ENCODE data around the gene CTBS.

Gene CTBS

GRCh38 chr1:84603941-84604830, 29.9 kb upstream of the CTBS start:
- no peak overlapping the region for H2AFZ ChIP-seq (ENCODE audit: low read length)
- H4K20me1 ChIP-seq (ENCODE audit: insufficient read depth, low read length) = no peaks in the 10 kb centered on the region
- H3K27me3 ChIP-seq (ENCODE audit: insufficient read depth, low read length) = no peaks in the 10 kb centered on the region
- H3K79me2 ChIP-seq (ENCODE audit: insufficient read depth, low read length) = no peaks in the 10 kb centered on the region
- no peaks in the 10 kb centered on the region for H3K36me3 ChIP-seq (ENCODE audit: insufficient read depth, low read length)
- H3K4me3 ChIP-seq (ENCODE audit: low read depth, low read length, poor library complexity, severe bottlenecking) = no peak overlapping the region
- no peaks in the 10 kb centered on the region for H3F3A ChIP-seq (ENCODE audit: insufficient read depth, low read length)
- no peak overlapping the region for H3K9ac ChIP-seq (ENCODE audit: low read length)
- H3K9me2 ChIP-seq (ENCODE audit: low read depth, low read length) = no peaks in the 10 kb centered on the region
- no peak overlapping the region for H3K27ac ChIP-seq (ENCODE audit: low read depth, low read length, poor library complexity, severe bottlenecking)
- H3K4me2 ChIP-seq (ENCODE audit: low read length) = no peak overlapping the region
- no peak for TF ChIP-seq EZH2 (IDR thresholded peaks at IDR 0.05; ENCODE audit: borderline replicate concordance, low read length)
- TF ChIP-seq, protein P1, sequence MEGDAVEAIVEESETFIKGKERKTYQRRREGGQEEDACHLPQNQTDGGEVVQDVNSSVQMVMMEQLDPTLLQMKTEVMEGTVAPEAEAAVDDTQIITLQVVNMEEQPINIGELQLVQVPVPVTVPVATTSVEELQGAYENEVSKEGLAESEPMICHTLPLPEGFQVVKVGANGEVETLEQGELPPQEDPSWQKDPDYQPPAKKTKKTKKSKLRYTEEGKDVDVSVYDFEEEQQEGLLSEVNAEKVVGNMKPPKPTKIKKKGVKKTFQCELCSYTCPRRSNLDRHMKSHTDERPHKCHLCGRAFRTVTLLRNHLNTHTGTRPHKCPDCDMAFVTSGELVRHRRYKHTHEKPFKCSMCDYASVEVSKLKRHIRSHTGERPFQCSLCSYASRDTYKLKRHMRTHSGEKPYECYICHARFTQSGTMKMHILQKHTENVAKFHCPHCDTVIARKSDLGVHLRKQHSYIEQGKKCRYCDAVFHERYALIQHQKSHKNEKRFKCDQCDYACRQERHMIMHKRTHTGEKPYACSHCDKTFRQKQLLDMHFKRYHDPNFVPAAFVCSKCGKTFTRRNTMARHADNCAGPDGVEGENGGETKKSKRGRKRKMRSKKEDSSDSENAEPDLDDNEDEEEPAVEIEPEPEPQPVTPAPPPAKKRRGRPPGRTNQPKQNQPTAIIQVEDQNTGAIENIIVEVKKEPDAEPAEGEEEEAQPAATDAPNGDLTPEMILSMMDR (IDR thresholded peaks at IDR 0.05; ENCODE audit: low read length) = peak; percentile 9; the same call in 1 of the 2 replicates
- H3K9me3 ChIP-seq (ENCODE audit: low read length) = peaks cover 17% of the 10 kb centered on the region
- H3K4me1 ChIP-seq (ENCODE audit: insufficient read depth, low read length, severe bottlenecking) = no peaks in the 10 kb centered on the region

DNA sequence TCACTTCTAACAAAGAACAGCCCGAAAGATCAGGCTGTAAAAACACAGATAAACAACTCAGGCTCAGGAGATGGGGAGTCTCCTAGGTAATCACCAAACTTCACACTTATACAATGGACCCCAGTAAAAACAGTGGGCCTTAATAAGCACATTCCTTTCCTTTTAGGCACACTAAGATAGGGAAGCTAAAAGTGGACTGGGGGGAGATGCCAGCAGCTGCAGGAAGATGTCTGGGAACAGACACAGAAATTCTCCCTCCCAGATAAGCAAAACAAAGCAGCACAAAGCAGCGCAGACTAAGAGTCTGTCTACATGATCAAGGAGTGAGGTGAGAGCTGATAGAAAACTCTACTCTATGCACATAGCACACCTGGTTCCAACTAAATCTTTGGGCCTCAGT, 29.0 kb upstream of the CTBS start:
- no peak overlapping the region for H3K4me2 ChIP-seq (ENCODE audit: low read length)
- no peak overlapping the region for H2AFZ ChIP-seq (ENCODE audit: low read length)
- H3K27me3 ChIP-seq (ENCODE audit: insufficient read depth, low read length) = no peaks in the 10 kb centered on the region
- H3K4me3 ChIP-seq (ENCODE audit: low read depth, low read length, poor library complexity, severe bottlenecking) = no peak overlapping the region
- H3K4me1 ChIP-seq (ENCODE audit: insufficient read depth, low read length, severe bottlenecking) = no peaks in the 10 kb centered on the region
- H3K9me2 ChIP-seq (ENCODE audit: low read depth, low read length) = no peaks in the 10 kb centered on the region
- H3K9me3 ChIP-seq (ENCODE audit: low read length) = peaks cover 17% of the 10 kb centered on the region
- no peaks in the 10 kb centered on the region for H3K79me2 ChIP-seq (ENCODE audit: insufficient read depth, low read length)
- no peak overlapping the region for H3K27ac ChIP-seq (ENCODE audit: low read depth, low read length, poor library complexity, severe bottlenecking)
- no peak for TF ChIP-seq EZH2 (IDR thresholded peaks at IDR 0.05; ENCODE audit: borderline replicate concordance, low read length)
- TF ChIP-seq, protein P1 (IDR thresholded peaks at IDR 0.05; ENCODE audit: low read length) = no peak
- no peaks in the 10 kb centered on the region for H4K20me1 ChIP-seq (ENCODE audit: insufficient read depth, low read length)
- H3K9ac ChIP-seq (ENCODE audit: low read length) = no peak overlapping the region
- no peaks in the 10 kb centered on the region for H3K36me3 ChIP-seq (ENCODE audit: insufficient read depth, low read length)
- no peaks in the 10 kb centered on the region for H3F3A ChIP-seq (ENCODE audit: insufficient read depth, low read length)

DNA sequence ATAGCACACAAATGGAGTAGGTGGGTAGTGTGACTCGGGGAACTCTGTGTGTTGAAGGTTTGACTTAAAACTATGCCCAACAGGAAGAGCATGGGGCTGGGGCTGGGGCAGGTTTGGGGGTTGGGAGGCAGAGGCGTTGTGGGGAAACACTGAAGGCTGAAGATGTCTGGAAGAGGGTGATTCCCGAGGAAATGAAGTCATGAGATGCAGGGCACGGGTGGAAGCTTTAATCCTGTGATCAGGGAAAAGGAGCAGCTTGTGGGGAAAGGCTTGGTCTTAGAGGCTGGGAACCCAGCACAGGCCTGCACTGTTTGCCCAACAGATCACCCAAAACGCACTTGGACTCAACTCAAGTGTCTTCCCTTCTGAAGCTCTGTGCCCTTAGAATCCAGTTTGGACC, 26.6 kb upstream of the CTBS start:
- H3K79me2 ChIP-seq (ENCODE audit: insufficient read depth, low read length) = no peaks in the 10 kb centered on the region
- H3K27me3 ChIP-seq (ENCODE audit: insufficient read depth, low read length) = no peaks in the 10 kb centered on the region
- no peak overlapping the region for H2AFZ ChIP-seq (ENCODE audit: low read length)
- no peaks in the 10 kb centered on the region for H3K36me3 ChIP-seq (ENCODE audit: insufficient read depth, low read length)
- H3K4me3 ChIP-seq (ENCODE audit: low read depth, low read length, poor library complexity, severe bottlenecking) = no peak overlapping the region
- peaks cover 17% of the 10 kb centered on the region for H3K9me3 ChIP-seq (ENCODE audit: low read length)
- no peak overlapping the region for H3K27ac ChIP-seq (ENCODE audit: low read depth, low read length, poor library complexity, severe bottlenecking)
- no peaks in the 10 kb centered on the region for H3K4me1 ChIP-seq (ENCODE audit: insufficient read depth, low read length, severe bottlenecking)
- H3K9ac ChIP-seq (ENCODE audit: low read length) = no peak overlapping the region
- H4K20me1 ChIP-seq (ENCODE audit: insufficient read depth, low read length) = no peaks in the 10 kb centered on the region
- H3K4me2 ChIP-seq (ENCODE audit: low read length) = no peak overlapping the region
- TF ChIP-seq, protein P1 (IDR thresholded peaks at IDR 0.05; ENCODE audit: low read length) = no peak
- no peak for TF ChIP-seq EZH2 (IDR thresholded peaks at IDR 0.05; ENCODE audit: borderline replicate concordance, low read length)
- no peaks in the 10 kb centered on the region for H3F3A ChIP-seq (ENCODE audit: insufficient read depth, low read length)
- H3K9me2 ChIP-seq (ENCODE audit: low read depth, low read length) = no peaks in the 10 kb centered on the region

All from OCI-LY1 (cell line).